A549 (cell line): Measurements from ENCODE around the gene ZNF77. TPM values are rescaled to one million over a fixed set of nuclear protein-coding genes. Genes with fewer than 3 reads are reported as not detected.

Experiments used
- ATAC-seq, 2 experiments: fragments of 200-7000 bp in 1 of 2; fragments of >200 bp in 1 of 2; cut with Nextera tagmentation in 1 of 2; cut with Tn5 transposase in 1 of 2; 3 replicates each; pipeline versions ENCODE4 v1.8.0 to v1.9.1; 2018 to 2020; ENCODE audit warnings: mild to moderate bottlenecking in 1 of 2, moderate library complexity in 1 of 2
- CTCF ChIA-PET: fragments of 300-600 bp; sonication (Branson Sonifier 250); formaldehyde crosslinking; extraction: SDS; loops from one replicate; lab custom pipeline; 2021; ENCODE audit warnings: antibody characterized with exemption, inconsistent platforms; lab: Yijun Ruan, JAX
- POLR2A ChIA-PET: fragments of 350-600 bp; formaldehyde crosslinking; extraction: SDS; loops from one replicate; lab custom pipeline; 2021; ENCODE audit warnings: antibody characterized with exemption, inconsistent platforms; lab: Yijun Ruan, JAX
- DNase-seq, 2 experiments: peaks; one replicate each; pipeline versions ENCODE4 v3.0.0 to v3.0.0-alpha.2; 2011 to 2016; ENCODE audit warnings: low read depth in 1 of 2, low spot score in 1 of 2
- FAIRE-seq: peaks from 2 replicates; lab custom pipeline; 2011; peaks lifted over from hg19 to GRCh38; lab: Jason Lieb, UNC
- H3K27ac ChIP-seq, 2 experiments: fragments of >200 bp; sonication (Bioruptor Twin); formaldehyde crosslinking; 3 replicates each; pipeline ENCODE4 v1.5.1; 2016 to 2017
- H3K4me1 ChIP-seq: fragments of >200 bp; sonication (Bioruptor Twin); formaldehyde crosslinking; 3 replicates; pipeline ENCODE4 v1.6.1; 2016
- H3K4me2 ChIP-seq: fragments of >200 bp; sonication (Bioruptor Twin); formaldehyde crosslinking; 3 replicates; pipeline ENCODE4 v1.6.1; 2016
- H3K4me3 ChIP-seq: fragments of >200 bp; sonication (Bioruptor Twin); formaldehyde crosslinking; 3 replicates; pipeline ENCODE4 v1.5.1; 2016
- H3K9me3 ChIP-seq: fragments of >200 bp; sonication (Bioruptor Twin); formaldehyde crosslinking; 3 replicates; pipeline ENCODE4 v1.6.1; 2016
- CBX8 ChIP-seq: fragments of 200-600 bp; sonication (generic); IDR thresholded peaks from 2 replicates; pipeline ENCODE4 v1.6.1; 2016
- CEBPB ChIP-seq, 2 experiments: fragments of >200 bp in 1 of 2; sonication (Bioruptor Twin) in 1 of 2; formaldehyde crosslinking in 1 of 2; IDR thresholded peaks; 2 replicates each; pipeline ENCODE4 v1.6.1; 2012 to 2016
- EHF ChIP-seq: fragments of 250-450 bp; sonication (Bioruptor Pico); IDR thresholded peaks from 2 replicates; pipeline ENCODE4 v1.5.0; 2020; ENCODE audit warnings: mild to moderate bottlenecking
- GATA3 ChIP-seq: IDR thresholded peaks from 2 replicates; pipeline ENCODE4 v1.6.1; 2012; ENCODE audit warnings: borderline replicate concordance
- HDAC2 ChIP-seq: fragments of 200-600 bp; sonication (generic); IDR thresholded peaks from 2 replicates; pipeline ENCODE4 v1.6.1; 2016
- HOXA7 ChIP-seq: fragments of 250-450 bp; sonication (Bioruptor Pico); IDR thresholded peaks from 2 replicates; pipeline ENCODE4 v1.5.0; 2020; ENCODE audit warnings: mild to moderate bottlenecking, moderate library complexity
- HOXB13 ChIP-seq: fragments of 250-450 bp; sonication (Bioruptor Pico); IDR thresholded peaks from 2 replicates; pipeline ENCODE4 v1.5.0; 2020; ENCODE audit warnings: low read depth, mild to moderate bottlenecking, moderate library complexity
- JUN ChIP-seq, 2 experiments: fragments of >200 bp; sonication (Bioruptor Twin); formaldehyde crosslinking; IDR thresholded peaks; 2 replicates in 1 of 2; 3 replicates in 1 of 2; pipeline ENCODE4 v1.6.1; 2016 to 2017
- JUNB ChIP-seq: fragments of >200 bp; sonication (Bioruptor Twin); formaldehyde crosslinking; IDR thresholded peaks from 2 replicates; pipeline ENCODE4 v1.6.1; 2016
- KDM1A ChIP-seq: fragments of 200-600 bp; sonication (generic); IDR thresholded peaks from 2 replicates; pipeline ENCODE4 v1.6.1; 2016; ENCODE audit warnings: low read depth, mild to moderate bottlenecking
- KDM5A ChIP-seq: fragments of 200-600 bp; sonication (generic); IDR thresholded peaks from 2 replicates; pipeline ENCODE4 v1.6.1; 2016; ENCODE audit warnings: antibody characterized with exemption, mild to moderate bottlenecking
- MAFK ChIP-seq: fragments of 450-650 bp; IDR thresholded peaks from 2 replicates; pipeline ENCODE4 v1.6.1; 2014; ENCODE audit not compliant: partially characterized antibody
- MAZ ChIP-seq: fragments of 150-350 bp; IDR thresholded peaks from 2 replicates; pipeline ENCODE4 v1.6.1; 2014; ENCODE audit warnings: antibody characterized with exemption, low read depth, low read length, borderline replicate concordance
- NPAS2 ChIP-seq: fragments of 250-450 bp; sonication (Bioruptor Pico); IDR thresholded peaks from 2 replicates; pipeline ENCODE4 v1.8.0; 2022; ENCODE audit warnings: mild to moderate bottlenecking, moderate library complexity, borderline replicate concordance
- RCOR1 ChIP-seq: fragments of 150-350 bp; IDR thresholded peaks from 2 replicates; pipeline ENCODE4 v1.6.1; 2014; ENCODE audit warnings: antibody characterized with exemption, low read length, low read depth
- TFCP2L1 ChIP-seq: fragments of 250-450 bp; sonication (Bioruptor Pico); IDR thresholded peaks from 2 replicates; pipeline ENCODE4 v1.5.0; 2021; ENCODE audit warnings: mild to moderate bottlenecking
- TP53 ChIP-seq: fragments of 250-450 bp; sonication (Bioruptor Pico); IDR thresholded peaks from 2 replicates; pipeline ENCODE4 v1.5.0; 2021; ENCODE audit warnings: mild to moderate bottlenecking, moderate library complexity
- ZC3H11A ChIP-seq: fragments of 450-650 bp; IDR thresholded peaks from 2 replicates; pipeline ENCODE4 v1.6.1; 2014; ENCODE audit warnings: antibody characterized with exemption, mild to moderate bottlenecking
- ZFP36 ChIP-seq: fragments of 450-650 bp; IDR thresholded peaks from 2 replicates; pipeline ENCODE4 v1.6.1; 2014; ENCODE audit warnings: borderline replicate concordance; ENCODE audit not compliant: partially characterized antibody
- ZNF302 ChIP-seq: fragments of 250-450 bp; sonication (Bioruptor Pico); IDR thresholded peaks from 2 replicates; pipeline ENCODE4 v1.9.0; 2021; ENCODE audit warnings: inconsistent platforms, mild to moderate bottlenecking, moderate library complexity
- WGBS: methylation state at CpG from one replicate; pipeline ENCODE4 v1.1.6; 2017; ENCODE audit errors: missing lambda C conversion rate; 5-methylcytosine and 5-hydroxymethylcytosine counted together
- polyA plus RNA-seq, 4 experiments: library from polyadenylated mRNA; depleted of rRNA in 3 of 4; stranded (reverse); fragments of >200 nt; fragmentation: RNase III in 1 of 4; extraction: RNeasy Plus Mini Kit Qiagen cat#74134 plus additional on column Dnase treatment in 1 of 4; gene quantifications; 2 replicates in 3 of 4; 3 replicates in 1 of 4; pipeline ENCODE4 v1.2.3, GENCODE V29; 2011 to 2017
- TF ChIP-seq, protein P1 (sequence below): fragments of >200 bp; sonication (Bioruptor Twin); formaldehyde crosslinking; IDR thresholded peaks from 2 replicates; pipeline ENCODE4 v1.6.1; 2016
- TF ChIP-seq, protein P2 (sequence below): IDR thresholded peaks from 2 replicates; pipeline ENCODE4 v1.6.1; 2012
- TF ChIP-seq, protein P3 (sequence below): IDR thresholded peaks from 2 replicates; pipeline ENCODE4 v1.6.1; 2012; ENCODE audit warnings: low read depth, borderline replicate concordance
- TF ChIP-seq, protein P4 (sequence below): fragments of 250-450 bp; sonication (Bioruptor Pico); IDR thresholded peaks from 2 replicates; pipeline ENCODE4 v1.5.0; 2021; ENCODE audit warnings: mild to moderate bottlenecking, moderate library complexity, borderline replicate concordance
- TF ChIP-seq, protein P5 (sequence below): fragments of 250-450 bp; sonication (Bioruptor Pico); IDR thresholded peaks from 2 replicates; pipeline ENCODE4 v1.5.0; 2020; ENCODE audit warnings: low read depth, mild to moderate bottlenecking, moderate library complexity
- TF ChIP-seq, protein P6 (sequence below): IDR thresholded peaks from 2 replicates; pipeline ENCODE4 v1.6.1; 2012

Gene ZNF77
- polyA plus RNA-seq, 2 of the 4 experiments (the other 2 are of a cell fraction), result 1.7 to 3.4 TPM

DNA sequence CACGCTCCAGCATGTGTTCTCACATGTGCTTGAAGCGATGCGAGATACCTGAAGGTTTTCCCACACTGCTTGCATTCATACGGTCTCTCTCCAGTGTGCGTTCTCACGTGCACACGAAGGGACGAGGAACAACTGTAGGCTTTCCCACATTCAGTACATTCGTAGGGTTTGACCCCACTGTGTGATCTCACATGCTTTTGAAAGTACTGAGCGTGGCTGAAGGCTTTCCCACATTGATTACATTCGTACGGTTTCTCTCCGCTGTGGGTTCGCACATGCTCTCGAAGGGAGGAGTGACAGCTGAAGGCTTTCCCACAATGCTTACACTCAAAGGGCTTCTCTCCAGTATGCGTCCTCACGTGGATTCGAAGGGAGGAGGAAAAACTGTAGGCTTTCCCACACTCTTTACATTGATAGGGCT lies 11.3 kb downstream of the ZNF77 start:
- TF ChIP-seq CBX8 (no peak), CEBPB (IDR thresholded peaks at IDR 0.05) (no peak), ZC3H11A (no peak), KDM1A (peak; percentile 75; the same call in 1 of the 2 replicates), KDM5A (no peak), GATA3 (peak; percentile 48; the same call in 1 of the 2 replicates)
- TF ChIP-seq, protein P1, sequence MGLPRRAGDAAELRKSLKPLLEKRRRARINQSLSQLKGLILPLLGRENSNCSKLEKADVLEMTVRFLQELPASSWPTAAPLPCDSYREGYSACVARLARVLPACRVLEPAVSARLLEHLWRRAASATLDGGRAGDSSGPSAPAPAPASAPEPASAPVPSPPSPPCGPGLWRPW, result peak; percentile 22; the same call in 1 of the 2 replicates
- TF ChIP-seq, protein P2, sequence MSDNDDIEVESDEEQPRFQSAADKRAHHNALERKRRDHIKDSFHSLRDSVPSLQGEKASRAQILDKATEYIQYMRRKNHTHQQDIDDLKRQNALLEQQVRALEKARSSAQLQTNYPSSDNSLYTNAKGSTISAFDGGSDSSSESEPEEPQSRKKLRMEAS, result 0 out of 2 replicates have a peak, but pooled peaks have one; percentile 16
- TF ChIP-seq, protein P3, sequence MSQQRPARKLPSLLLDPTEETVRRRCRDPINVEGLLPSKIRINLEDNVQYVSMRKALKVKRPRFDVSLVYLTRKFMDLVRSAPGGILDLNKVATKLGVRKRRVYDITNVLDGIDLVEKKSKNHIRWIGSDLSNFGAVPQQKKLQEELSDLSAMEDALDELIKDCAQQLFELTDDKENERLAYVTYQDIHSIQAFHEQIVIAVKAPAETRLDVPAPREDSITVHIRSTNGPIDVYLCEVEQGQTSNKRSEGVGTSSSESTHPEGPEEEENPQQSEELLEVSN, result no peak
- Histone ChIP-seq H3K9me3 (peaks cover 55% of the 10 kb centered on the region), H3K4me2 (no peak overlapping the region), H3K4me3 (no peak overlapping the region), H3K4me1 (no peaks in the 10 kb centered on the region), H3K27ac (no peak overlapping the region)
- peak in 1 of 2 experiments; percentile 26 for DNase-seq
- POLR2A ChIA-PET, result no interaction called here
- CTCF ChIA-PET, result no interaction called here
- ATAC-seq, result no peak
- FAIRE-seq, result no peak
- WGBS, result 95% methylated on average over 18 of the region's 18 CpGs

DNA sequence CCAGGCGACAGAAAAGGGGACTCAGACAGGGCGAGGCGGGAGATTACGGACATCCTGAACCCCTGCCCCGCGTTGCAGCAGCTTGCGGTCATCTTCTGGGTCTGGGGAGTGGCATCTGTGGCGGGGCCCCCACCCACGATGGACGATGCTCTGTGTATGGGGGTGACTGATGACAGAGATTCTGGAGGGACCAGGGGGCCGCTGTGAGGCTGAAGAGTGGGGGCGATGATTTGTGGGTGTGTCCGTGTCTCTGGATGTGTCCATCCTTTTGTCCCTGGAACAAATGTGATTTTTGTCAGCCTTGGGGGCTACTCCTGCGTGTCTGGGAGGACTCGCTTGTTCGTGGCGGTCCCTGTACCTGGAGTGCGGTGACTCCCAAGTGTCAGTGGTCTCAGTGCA lies 17.7 kb downstream of the ZNF77 start:
- H3K4me3 ChIP-seq, result no peak overlapping the region
- ATAC-seq, result no peak
- ChIA-PET CTCF (no interaction called here), POLR2A (no interaction called here)
- DNase-seq, result no peak
- 96% methylated on average over 11 of the region's 18 CpGs for WGBS
- H3K4me1 ChIP-seq, result no peaks in the 10 kb centered on the region
- H3K4me2 ChIP-seq, result no peak overlapping the region
- FAIRE-seq, result no peak
- peaks cover 30% of the 10 kb centered on the region for H3K9me3 ChIP-seq
- no peak overlapping the region for H3K27ac ChIP-seq
- TF ChIP-seq MAZ (no peak), ZFP36 (no peak), HDAC2 (no peak), MAFK (no peak), ZNF302 (CRISPR knock-in tag) (no peak), HOXB13 (CRISPR knock-in tag) (no peak), RCOR1 (no peak), JUNB (no peak), TFCP2L1 (CRISPR knock-in tag) (no peak)
- TF ChIP-seq, protein P4, sequence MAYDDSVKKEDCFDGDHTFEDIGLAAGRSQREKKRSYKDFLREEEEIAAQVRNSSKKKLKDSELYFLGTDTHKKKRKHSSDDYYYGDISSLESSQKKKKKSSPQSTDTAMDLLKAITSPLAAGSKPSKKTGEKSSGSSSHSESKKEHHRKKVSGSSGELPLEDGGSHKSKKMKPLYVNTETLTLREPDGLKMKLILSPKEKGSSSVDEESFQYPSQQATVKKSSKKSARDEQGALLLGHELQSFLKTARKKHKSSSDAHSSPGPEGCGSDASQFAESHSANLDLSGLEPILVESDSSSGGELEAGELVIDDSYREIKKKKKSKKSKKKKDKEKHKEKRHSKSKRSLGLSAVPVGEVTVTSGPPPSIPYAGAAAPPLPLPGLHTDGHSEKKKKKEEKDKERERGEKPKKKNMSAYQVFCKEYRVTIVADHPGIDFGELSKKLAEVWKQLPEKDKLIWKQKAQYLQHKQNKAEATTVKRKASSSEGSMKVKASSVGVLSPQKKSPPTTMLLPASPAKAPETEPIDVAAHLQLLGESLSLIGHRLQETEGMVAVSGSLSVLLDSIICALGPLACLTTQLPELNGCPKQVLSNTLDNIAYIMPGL (CRISPR knock-in tag), result no peak
- TF ChIP-seq, protein P5, sequence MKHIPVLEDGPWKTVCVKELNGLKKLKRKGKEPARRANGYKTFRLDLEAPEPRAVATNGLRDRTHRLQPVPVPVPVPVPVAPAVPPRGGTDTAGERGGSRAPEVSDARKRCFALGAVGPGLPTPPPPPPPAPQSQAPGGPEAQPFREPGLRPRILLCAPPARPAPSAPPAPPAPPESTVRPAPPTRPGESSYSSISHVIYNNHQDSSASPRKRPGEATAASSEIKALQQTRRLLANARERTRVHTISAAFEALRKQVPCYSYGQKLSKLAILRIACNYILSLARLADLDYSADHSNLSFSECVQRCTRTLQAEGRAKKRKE, result no peak

DNA sequence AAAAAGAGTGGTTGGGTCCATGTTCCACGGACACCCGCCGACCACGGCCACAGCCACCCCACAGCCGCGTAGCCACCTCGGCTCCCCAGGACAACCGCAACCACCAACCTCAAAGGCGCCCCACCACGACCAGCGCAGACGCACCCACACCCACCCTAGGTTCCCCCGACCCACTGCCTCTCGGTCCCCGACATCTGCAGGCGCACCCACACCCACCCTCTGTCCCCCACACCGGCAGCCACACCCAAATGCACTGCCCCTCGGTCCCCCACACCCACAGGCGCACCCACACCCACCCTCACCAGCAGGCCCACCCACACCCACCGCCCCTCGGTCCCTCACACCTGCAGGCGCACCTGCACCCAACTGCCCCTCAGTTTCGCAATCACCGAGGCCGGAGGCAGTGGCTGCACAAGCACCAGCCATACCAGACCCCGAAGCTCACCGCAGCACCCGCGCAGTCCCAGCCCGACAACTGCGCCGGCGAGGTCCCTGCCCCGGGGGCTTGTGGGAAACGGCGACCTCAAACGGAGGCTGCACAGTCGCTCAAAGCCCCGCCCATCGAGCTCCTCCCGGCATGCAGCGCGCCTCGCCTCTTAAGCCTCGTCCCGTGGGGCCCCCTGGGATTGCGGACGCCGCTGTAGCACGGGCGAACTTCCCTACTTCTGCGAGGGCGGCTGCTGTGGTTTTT lies 18.3 kb downstream of the ZNF77 start:
- H3K9me3 ChIP-seq, result peaks cover 35% of the 10 kb centered on the region
- H3K4me3 ChIP-seq, result no peak overlapping the region
- DNase-seq (no peak), FAIRE-seq (no peak), ATAC-seq (no peak)
- 99% methylated on average over 24 of the region's 53 CpGs for WGBS
- TF ChIP-seq JUN (IDR thresholded peaks at IDR 0.05), result no peak
- no peak for TF ChIP-seq ZC3H11A
- no peak for TF ChIP-seq TP53 (CRISPR knock-in tag)
- TF ChIP-seq, protein P6, sequence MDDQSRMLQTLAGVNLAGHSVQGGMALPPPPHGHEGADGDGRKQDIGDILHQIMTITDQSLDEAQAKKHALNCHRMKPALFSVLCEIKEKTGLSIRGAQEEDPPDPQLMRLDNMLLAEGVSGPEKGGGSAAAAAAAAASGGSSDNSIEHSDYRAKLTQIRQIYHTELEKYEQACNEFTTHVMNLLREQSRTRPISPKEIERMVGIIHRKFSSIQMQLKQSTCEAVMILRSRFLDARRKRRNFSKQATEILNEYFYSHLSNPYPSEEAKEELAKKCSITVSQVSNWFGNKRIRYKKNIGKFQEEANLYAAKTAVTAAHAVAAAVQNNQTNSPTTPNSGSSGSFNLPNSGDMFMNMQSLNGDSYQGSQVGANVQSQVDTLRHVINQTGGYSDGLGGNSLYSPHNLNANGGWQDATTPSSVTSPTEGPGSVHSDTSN, result no peak
- no peak for TF ChIP-seq EHF
- no peak for TF ChIP-seq HOXA7 (CRISPR knock-in tag)
- no peak for TF ChIP-seq RCOR1
- TF ChIP-seq NPAS2 (CRISPR knock-in tag), result no peak
- POLR2A ChIA-PET, result no interaction called here
- CTCF ChIA-PET, result interaction anchor here (0.6 kb wide), 1 partner anchor 106 kb away, joined by 3 read pairs; no protein-coding TSS in a partner anchor
- no peak overlapping the region for H3K27ac ChIP-seq
- H3K4me1 ChIP-seq, result no peaks in the 10 kb centered on the region
- no peak overlapping the region for H3K4me2 ChIP-seq
